ENCODE results near the gene USHBP1. TPM values are rescaled to one million over a fixed set of nuclear protein-coding genes. Genes with fewer than 3 reads are reported as not detected.
"Not testable (repeated sequence)": the region's sequence is repeated elsewhere in the genome, so short reads cannot be mapped to it uniquely, and the experiment has no call there.

USHBP1 gene
- total and polyA plus RNA-seq, 4 donors: 6.2 to 12.3 (median 11.6) TPM

GRCh38 chr19:17296976-17297375 lies 32.4 kb upstream of the USHBP1 start:
- H3K4me1 ChIP-seq (ENCODE audit: control insufficient read depth in 5 of 5, insufficient read depth in 5 of 5, low read length in 5 of 5): peaks cover 0 to 5% (median 0%) of the 10 kb centered on the region in 5 donors
- H3K9me3 ChIP-seq (ENCODE audit: control insufficient read depth in 4 of 4, insufficient read depth in 3 of 4, low read length in 3 of 4): peaks cover 0 to 3% (median 0%) of the 10 kb centered on the region in 4 donors
- H3K27me3 ChIP-seq (ENCODE audit: control insufficient read depth in 3 of 3, insufficient read depth in 3 of 3, low read length in 2 of 3): no peaks in the 10 kb centered on the region
- H3K36me3 ChIP-seq (ENCODE audit: control insufficient read depth in 4 of 4, insufficient read depth in 4 of 4, low read length in 4 of 4): peaks cover 0 to 10% (median 6%) of the 10 kb centered on the region in 4 donors
- no peak overlapping the region for H3K9ac ChIP-seq (ENCODE audit: insufficient read depth in 1 of 2, low read length in 2 of 2)
- ATAC-seq (ENCODE audit: insufficient read depth, low FRiP score) (no peak), DNase-seq (no peak)
- 78 to 90% methylated on average over 6 of the region's 6 CpGs for WGBS, 2 donors
- H3K27ac ChIP-seq (ENCODE audit: low read depth in 1 of 2, low read length in 1 of 2): no peak overlapping the region
- H3K4me3 ChIP-seq: no peak overlapping the region
- no peak for TF ChIP-seq CTCF (IDR thresholded peaks at IDR 0.05; ENCODE audit: control extremely low read depth, extremely low read depth)

DNA sequence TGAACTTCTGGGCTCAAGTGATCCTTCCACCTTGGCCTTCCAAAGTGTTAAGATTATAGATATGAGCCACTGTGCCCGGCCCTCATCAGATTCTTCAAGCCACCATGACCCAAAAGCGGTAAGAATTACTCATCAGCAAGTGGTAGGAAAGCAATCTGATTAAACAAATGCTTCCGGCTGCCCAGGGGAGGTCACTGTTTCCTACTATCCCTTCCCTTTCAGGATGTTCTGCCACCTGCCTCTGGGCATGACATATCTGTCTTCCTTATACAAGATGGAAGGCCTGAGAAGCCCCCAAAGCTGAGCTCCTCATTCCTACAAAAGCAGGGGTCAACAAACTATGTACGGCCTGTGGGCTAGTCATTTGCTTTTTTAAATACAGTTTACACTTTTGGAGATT lies 31.7 kb upstream of the USHBP1 start:
- Histone ChIP-seq H3K9ac (ENCODE audit: insufficient read depth in 1 of 2, low read length in 2 of 2) (no peak overlapping the region), H3K4me3 (no peak overlapping the region), H3K9me3 (ENCODE audit: control insufficient read depth in 4 of 4, insufficient read depth in 3 of 4, low read length in 3 of 4) (peaks cover 0 to 3% (median 0%) of the 10 kb centered on the region in 4 donors), H3K36me3 (ENCODE audit: control insufficient read depth in 4 of 4, insufficient read depth in 4 of 4, low read length in 4 of 4) (peaks cover 0 to 10% (median 6%) of the 10 kb centered on the region in 4 donors), H3K27me3 (ENCODE audit: control insufficient read depth in 3 of 3, insufficient read depth in 3 of 3, low read length in 2 of 3) (no peaks in the 10 kb centered on the region), H3K27ac (ENCODE audit: low read depth in 1 of 2, low read length in 1 of 2) (no peak overlapping the region), H3K4me1 (ENCODE audit: control insufficient read depth in 5 of 5, insufficient read depth in 5 of 5, low read length in 5 of 5) (peaks cover 0 to 6% (median 0%) of the 10 kb centered on the region in 5 donors)
- ATAC-seq (ENCODE audit: insufficient read depth, low FRiP score) (no peak), DNase-seq (no peak)
- TF ChIP-seq CTCF (IDR thresholded peaks at IDR 0.05; ENCODE audit: control extremely low read depth, extremely low read depth): no peak
- 56 to 70% methylated on average over 4 of the region's 4 CpGs for WGBS, 2 donors

DNA sequence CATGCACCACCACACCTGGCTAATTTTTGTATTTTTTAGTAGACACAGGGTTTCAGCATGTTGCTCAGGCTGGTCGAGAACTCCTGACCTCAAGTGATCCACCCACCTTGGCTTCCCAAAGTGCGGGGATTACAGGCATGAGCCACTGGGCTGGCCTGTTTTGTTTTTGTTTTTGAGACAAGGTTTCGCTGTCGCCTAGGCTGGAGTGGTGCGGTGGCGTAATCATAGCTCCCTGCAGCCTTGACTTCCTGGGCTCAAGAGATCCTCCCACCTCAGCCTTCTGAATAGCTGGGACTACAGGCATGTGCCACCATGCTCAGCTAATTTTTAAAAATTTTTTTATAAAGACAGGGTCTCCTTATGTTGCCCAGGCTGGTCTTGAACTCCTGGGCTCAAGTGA lies 31.0 kb upstream of the USHBP1 start:
- H3K27me3 ChIP-seq (ENCODE audit: control insufficient read depth in 3 of 3, insufficient read depth in 3 of 3, low read length in 2 of 3); ATAC-seq (ENCODE audit: insufficient read depth, low FRiP score); H3K4me1 ChIP-seq (ENCODE audit: control insufficient read depth in 5 of 5, insufficient read depth in 5 of 5, low read length in 5 of 5); H3K27ac ChIP-seq (ENCODE audit: low read depth in 1 of 2, low read length in 1 of 2); H3K9ac ChIP-seq (ENCODE audit: insufficient read depth in 1 of 2, low read length in 2 of 2); H3K4me3 ChIP-seq; H3K9me3 ChIP-seq (ENCODE audit: control insufficient read depth in 4 of 4, insufficient read depth in 3 of 4, low read length in 3 of 4); H3K36me3 ChIP-seq (ENCODE audit: control insufficient read depth in 4 of 4, insufficient read depth in 4 of 4, low read length in 4 of 4); DNase-seq: not testable (repeated sequence)
- 85 to 88% methylated on average over 6 of the region's 6 CpGs for WGBS, 2 donors

GRCh38 chr19:17294051-17294891 lies 29.7 kb upstream of the USHBP1 start:
- 85 to 86% methylated on average over 45 to 48 of the region's 48 CpGs for WGBS, 2 donors
- no peak for DNase-seq
- Histone ChIP-seq H3K9ac (ENCODE audit: insufficient read depth in 1 of 2, low read length in 2 of 2) (no peak overlapping the region), H3K27ac (ENCODE audit: low read depth in 1 of 2, low read length in 1 of 2) (no peak overlapping the region), H3K36me3 (ENCODE audit: control insufficient read depth in 4 of 4, insufficient read depth in 4 of 4, low read length in 4 of 4) (peaks cover 0 to 10% (median 2%) of the 10 kb centered on the region in 4 donors), H3K27me3 (ENCODE audit: control insufficient read depth in 3 of 3, insufficient read depth in 3 of 3, low read length in 2 of 3) (no peaks in the 10 kb centered on the region), H3K9me3 (ENCODE audit: control insufficient read depth in 4 of 4, insufficient read depth in 3 of 4, low read length in 3 of 4) (peaks cover 0 to 3% (median 0%) of the 10 kb centered on the region in 4 donors), H3K4me1 (ENCODE audit: control insufficient read depth in 5 of 5, insufficient read depth in 5 of 5, low read length in 5 of 5) (peaks cover 0 to 6% (median 0%) of the 10 kb centered on the region in 5 donors), H3K4me3 (no peak overlapping the region)
- no peak for TF ChIP-seq CTCF (IDR thresholded peaks at IDR 0.05; ENCODE audit: control extremely low read depth, extremely low read depth)
- no peak for ATAC-seq (ENCODE audit: insufficient read depth, low FRiP score)

Data from lung (tissue), 12 donors.